Measurements from ENCODE around the gene GFRA4. TPM values are rescaled to one million over a fixed set of nuclear protein-coding genes. Genes with fewer than 3 reads are reported as not detected.
A peak's percentile ranks its signal among the peaks of the same experiment; 100 is the strongest.

Gene GFRA4
- total and polyA plus RNA-seq, 7 donors, result not detected

DNA sequence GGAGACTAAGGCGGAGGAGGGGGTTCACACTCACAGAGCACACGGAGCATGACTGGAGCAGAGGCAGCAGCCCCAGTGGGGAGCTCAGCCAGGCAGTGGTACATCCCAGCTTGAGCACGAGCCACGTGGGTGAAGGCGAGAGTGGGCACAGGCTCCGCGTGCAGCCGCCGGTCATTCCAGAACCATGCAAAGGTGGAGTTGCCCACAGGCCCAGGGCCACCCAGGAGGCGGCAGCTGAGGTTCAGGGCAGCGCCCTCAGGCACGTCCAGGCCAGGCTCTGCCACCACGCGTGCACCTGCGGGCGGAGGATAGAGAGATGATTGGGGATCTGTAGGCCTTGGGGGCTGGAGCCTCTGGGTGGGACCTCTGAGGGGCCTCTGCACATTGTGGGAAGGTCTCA is 28.1 kb upstream of the GFRA4 start:
- DNase-seq, result no peak
- H3K4me1 ChIP-seq, result peaks cover 0 to 20% (median 14%) of the 10 kb centered on the region in 4 donors
- intact Hi-C loops (cut with DNase I), result no loop called here
- 92 to 93% methylated on average over 16 of the region's 16 CpGs for WGBS, 2 donors
- no peaks in the 10 kb centered on the region for H3K36me3 ChIP-seq
- H3K4me3 ChIP-seq, result no peak overlapping the region
- TF ChIP-seq EP300 (IDR thresholded peaks at IDR 0.05), result no peak
- TF ChIP-seq, protein P1, sequence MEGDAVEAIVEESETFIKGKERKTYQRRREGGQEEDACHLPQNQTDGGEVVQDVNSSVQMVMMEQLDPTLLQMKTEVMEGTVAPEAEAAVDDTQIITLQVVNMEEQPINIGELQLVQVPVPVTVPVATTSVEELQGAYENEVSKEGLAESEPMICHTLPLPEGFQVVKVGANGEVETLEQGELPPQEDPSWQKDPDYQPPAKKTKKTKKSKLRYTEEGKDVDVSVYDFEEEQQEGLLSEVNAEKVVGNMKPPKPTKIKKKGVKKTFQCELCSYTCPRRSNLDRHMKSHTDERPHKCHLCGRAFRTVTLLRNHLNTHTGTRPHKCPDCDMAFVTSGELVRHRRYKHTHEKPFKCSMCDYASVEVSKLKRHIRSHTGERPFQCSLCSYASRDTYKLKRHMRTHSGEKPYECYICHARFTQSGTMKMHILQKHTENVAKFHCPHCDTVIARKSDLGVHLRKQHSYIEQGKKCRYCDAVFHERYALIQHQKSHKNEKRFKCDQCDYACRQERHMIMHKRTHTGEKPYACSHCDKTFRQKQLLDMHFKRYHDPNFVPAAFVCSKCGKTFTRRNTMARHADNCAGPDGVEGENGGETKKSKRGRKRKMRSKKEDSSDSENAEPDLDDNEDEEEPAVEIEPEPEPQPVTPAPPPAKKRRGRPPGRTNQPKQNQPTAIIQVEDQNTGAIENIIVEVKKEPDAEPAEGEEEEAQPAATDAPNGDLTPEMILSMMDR (IDR thresholded peaks at IDR 0.05), result no peak
- TF ChIP-seq POLR2AphosphoS5 (IDR thresholded peaks at IDR 0.05), result no peak
- TF ChIP-seq POLR2A (IDR thresholded peaks at IDR 0.05), result no peak
- peaks cover 0 to 2% (median 0%) of the 10 kb centered on the region in 4 donors for H3K9me3 ChIP-seq
- no peaks in the 10 kb centered on the region for H3K27me3 ChIP-seq
- no peak overlapping the region for H3K27ac ChIP-seq

DNA sequence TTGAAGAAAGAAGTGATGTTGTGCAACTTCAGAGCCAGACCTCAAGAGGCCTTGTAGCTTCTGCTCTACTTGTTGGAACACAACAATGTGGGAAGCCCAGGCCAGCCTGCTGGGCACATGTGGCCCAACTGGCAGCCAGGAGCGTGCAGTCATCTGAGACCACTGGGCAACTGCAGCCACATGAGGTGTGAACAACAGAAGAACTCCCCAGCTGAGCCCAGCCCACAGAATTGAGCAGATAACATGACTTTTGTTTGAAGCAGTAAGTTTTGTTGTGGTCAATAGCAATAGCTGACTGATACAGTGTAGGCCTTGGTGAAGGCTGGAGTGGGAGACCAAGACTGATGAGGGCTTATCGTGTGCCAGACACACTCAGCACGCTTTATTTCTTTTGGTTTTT is 27.2 kb upstream of the GFRA4 start:
- intact Hi-C loops (cut with DNase I), result no loop called here
- Histone ChIP-seq H3K9me3 (no peaks in the 10 kb centered on the region), H3K4me1 (peaks cover 0 to 29% (median 23%) of the 10 kb centered on the region in 4 donors), H3K36me3 (no peaks in the 10 kb centered on the region), H3K27ac (no peak overlapping the region), H3K4me3 (no peak overlapping the region), H3K27me3 (no peaks in the 10 kb centered on the region)
- no peak for TF ChIP-seq POLR2A (IDR thresholded peaks at IDR 0.05)
- no peak for TF ChIP-seq EP300 (IDR thresholded peaks at IDR 0.05)
- 95 to 97% methylated on average over 3 of the region's 3 CpGs for WGBS, 2 donors
- DNase-seq, result no peak

DNA sequence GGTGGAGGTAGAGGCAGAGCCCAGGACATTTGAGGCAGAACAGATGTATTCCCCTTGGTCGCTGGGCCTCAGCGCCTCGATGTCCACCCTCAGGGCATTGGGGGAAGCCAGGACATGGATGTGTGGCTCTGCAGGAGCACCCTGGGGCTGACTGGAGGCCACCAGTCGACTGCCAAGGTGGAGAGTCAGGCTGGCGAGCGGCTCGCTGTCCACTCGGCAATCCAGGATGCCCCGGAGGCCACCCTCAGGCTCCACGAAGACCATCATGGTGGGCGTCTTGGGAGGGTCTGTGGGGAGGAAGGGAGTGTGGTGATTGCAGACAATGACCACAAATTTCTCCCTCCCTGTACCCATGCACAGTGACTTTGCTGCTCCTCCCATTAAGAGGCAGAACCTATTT is 26.8 kb upstream of the GFRA4 start:
- no peak overlapping the region for H3K27ac ChIP-seq
- no peaks in the 10 kb centered on the region for H3K36me3 ChIP-seq
- TF ChIP-seq, protein P1 (IDR thresholded peaks at IDR 0.05), result no peak
- TF ChIP-seq POLR2A (IDR thresholded peaks at IDR 0.05) (no peak), POLR2AphosphoS5 (IDR thresholded peaks at IDR 0.05) (no peak), EP300 (IDR thresholded peaks at IDR 0.05) (no peak)
- H3K4me3 ChIP-seq, result no peak overlapping the region
- no peaks in the 10 kb centered on the region for H3K27me3 ChIP-seq
- WGBS, 2 donors, result 90% methylated on average over 11 of the region's 11 CpGs
- intact Hi-C loops (cut with DNase I), result loop anchor here (10.0 kb wide), 2 partner anchors 155 to 915 kb away; partner anchors contain the start of gene MAVS
- no peaks in the 10 kb centered on the region for H3K9me3 ChIP-seq
- no peak for DNase-seq
- peaks cover 0 to 31% (median 24%) of the 10 kb centered on the region in 4 donors for H3K4me1 ChIP-seq

DNA sequence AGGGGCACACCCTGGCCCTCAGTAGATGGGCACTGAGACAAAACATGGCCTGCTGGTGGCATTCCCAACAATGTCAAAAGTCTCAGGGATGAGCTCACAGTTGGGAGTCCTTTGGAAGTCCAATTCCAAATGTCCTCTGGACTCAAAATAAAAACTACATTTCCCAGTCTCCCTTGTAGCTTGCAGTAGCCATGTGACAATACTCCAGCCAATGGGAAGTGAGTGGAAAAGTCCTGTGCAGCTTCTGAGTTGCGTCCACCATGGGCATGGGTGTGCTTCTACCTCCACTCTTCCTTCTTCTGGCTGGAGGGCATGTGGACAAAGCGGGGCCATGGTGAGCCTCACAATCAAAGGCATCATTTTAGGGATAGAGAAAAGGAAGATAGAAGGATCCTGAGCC is 24.5 kb upstream of the GFRA4 start:
- Histone ChIP-seq H3K27ac (peak overlapping the region; percentile 77 to 89 (median 79)), H3K36me3 (no peaks in the 10 kb centered on the region), H3K9me3 (no peaks in the 10 kb centered on the region), H3K4me1 (peaks cover 0 to 31% (median 24%) of the 10 kb centered on the region in 4 donors), H3K27me3 (no peaks in the 10 kb centered on the region), H3K4me3 (no peak overlapping the region)
- 63 to 66% methylated on average over 2 of the region's 2 CpGs for WGBS, 2 donors
- no peak for TF ChIP-seq POLR2A (IDR thresholded peaks at IDR 0.05)
- peak in 1 of 4 donors; percentile 17 for TF ChIP-seq POLR2AphosphoS5 (IDR thresholded peaks at IDR 0.05)
- TF ChIP-seq EP300 (IDR thresholded peaks at IDR 0.05), result no peak
- TF ChIP-seq, protein P1 (IDR thresholded peaks at IDR 0.05), result no peak
- DNase-seq, result no peak
- intact Hi-C loops (cut with DNase I), result loop anchor here (10.0 kb wide), 2 partner anchors 157 to 917 kb away; partner anchors contain the start of gene MAVS

DNA sequence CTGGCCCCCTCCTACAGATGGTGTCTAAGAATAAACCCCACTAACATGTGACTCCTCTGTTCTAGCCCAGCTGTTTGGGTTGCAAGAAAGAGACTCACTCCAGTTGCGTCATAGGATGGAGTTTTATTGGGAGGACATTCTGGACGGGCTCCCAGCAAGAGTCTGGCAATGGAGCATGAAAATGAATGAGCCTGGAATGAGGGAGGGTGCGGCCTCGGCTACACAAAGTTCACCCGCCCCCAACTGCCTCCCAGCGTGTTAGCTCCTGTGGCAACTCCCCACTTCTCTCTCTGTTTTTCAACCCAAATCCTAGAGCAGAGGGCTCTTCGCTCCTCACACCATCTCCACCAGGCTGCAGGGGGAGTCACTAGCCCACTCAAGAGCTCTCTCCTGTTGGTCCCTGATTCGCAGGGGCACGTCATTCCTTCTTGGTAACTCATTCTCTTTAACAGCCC is 23.7 kb upstream of the GFRA4 start:
- Histone ChIP-seq H3K4me3 (no peak overlapping the region), H3K27ac (peak overlapping the region; percentile 77 to 89 (median 79)), H3K4me1 (peaks cover 0 to 38% (median 30%) of the 10 kb centered on the region in 4 donors), H3K27me3 (no peaks in the 10 kb centered on the region), H3K36me3 (no peaks in the 10 kb centered on the region), H3K9me3 (no peaks in the 10 kb centered on the region)
- intact Hi-C loops (cut with DNase I), result loop anchor here (10.0 kb wide), 2 partner anchors 158 to 918 kb away; partner anchors contain the start of gene MAVS
- WGBS, 2 donors, result 20 to 48% methylated on average over 9 of the region's 9 CpGs
- TF ChIP-seq POLR2AphosphoS5 (IDR thresholded peaks at IDR 0.05) (peak; percentile 73 to 93 (median 78)), EP300 (IDR thresholded peaks at IDR 0.05) (peak; percentile 69 to 95 (median 74)), POLR2A (IDR thresholded peaks at IDR 0.05) (no peak)
- TF ChIP-seq, protein P1 (IDR thresholded peaks at IDR 0.05), result no peak
- DNase-seq, result peak; percentile 97

All from sigmoid colon (tissue), 7 donors.